Measurements from ENCODE around the gene UBE2I. TPM values are rescaled to one million over a fixed set of nuclear protein-coding genes. Genes with fewer than 3 reads are reported as not detected.

Gene UBE2I
- polyA plus RNA-seq, 2 of the 4 experiments (the other 2 are of a cell fraction), result 170 to 208 TPM

DNA sequence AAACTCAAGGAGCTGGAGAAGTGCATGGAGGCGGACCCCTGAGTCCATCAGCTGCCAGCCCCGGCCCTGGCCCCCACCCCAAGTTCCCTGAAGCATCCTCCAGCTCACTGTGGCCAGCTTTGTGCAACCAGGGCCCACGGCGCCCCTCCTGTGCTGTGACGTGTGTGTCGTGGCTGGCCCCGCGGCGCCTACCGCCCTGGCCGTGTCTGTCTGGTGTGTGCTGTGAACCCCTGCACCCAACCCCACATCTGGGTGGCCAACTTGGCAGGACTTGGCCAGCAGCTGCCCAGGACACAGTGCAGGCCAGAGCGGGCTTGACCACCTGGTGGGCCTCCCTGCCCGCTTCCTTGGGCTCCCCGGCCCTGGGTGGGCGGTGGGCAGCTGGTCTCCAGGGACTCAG lies 39.0 kb downstream of the UBE2I start:
- ATAC-seq (no peak), FAIRE-seq (no peak), DNase-seq (ENCODE audit: low read depth in 1 of 2, low spot score in 1 of 2) (no peak)
- Histone ChIP-seq H3K27ac (no peak overlapping the region), H3K4me3 (no peak overlapping the region), H3K9me3 (no peaks in the 10 kb centered on the region), H3K4me1 (peaks cover 9% of the 10 kb centered on the region), H3K4me2 (no peak overlapping the region)
- ChIA-PET CTCF (interaction anchor here (0.9 to 9.4 kb wide), 6 partner anchors 9 to 47 kb away, joined by 3 to 78 read pairs (median 4); no protein-coding TSS in a partner anchor), POLR2A (no interaction called here)
- WGBS (ENCODE audit: missing lambda C conversion rate), result 96% methylated on average over 10 of the region's 15 CpGs
- no peak for TF ChIP-seq ESRRA (IDR thresholded peaks at IDR 0.05; ENCODE audit: borderline replicate concordance, low read length)
- TF ChIP-seq KDM5A (IDR thresholded peaks at IDR 0.05), result no peak
- no peak for TF ChIP-seq CHD2 (IDR thresholded peaks at IDR 0.05; ENCODE audit: low read length, partially characterized antibody)
- TF ChIP-seq, protein P1, sequence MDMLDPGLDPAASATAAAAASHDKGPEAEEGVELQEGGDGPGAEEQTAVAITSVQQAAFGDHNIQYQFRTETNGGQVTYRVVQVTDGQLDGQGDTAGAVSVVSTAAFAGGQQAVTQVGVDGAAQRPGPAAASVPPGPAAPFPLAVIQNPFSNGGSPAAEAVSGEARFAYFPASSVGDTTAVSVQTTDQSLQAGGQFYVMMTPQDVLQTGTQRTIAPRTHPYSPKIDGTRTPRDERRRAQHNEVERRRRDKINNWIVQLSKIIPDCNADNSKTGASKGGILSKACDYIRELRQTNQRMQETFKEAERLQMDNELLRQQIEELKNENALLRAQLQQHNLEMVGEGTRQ (IDR thresholded peaks at IDR 0.05), result no peak
- no peak for TF ChIP-seq TP53 (CRISPR knock-in tag; IDR thresholded peaks at IDR 0.05)

DNA sequence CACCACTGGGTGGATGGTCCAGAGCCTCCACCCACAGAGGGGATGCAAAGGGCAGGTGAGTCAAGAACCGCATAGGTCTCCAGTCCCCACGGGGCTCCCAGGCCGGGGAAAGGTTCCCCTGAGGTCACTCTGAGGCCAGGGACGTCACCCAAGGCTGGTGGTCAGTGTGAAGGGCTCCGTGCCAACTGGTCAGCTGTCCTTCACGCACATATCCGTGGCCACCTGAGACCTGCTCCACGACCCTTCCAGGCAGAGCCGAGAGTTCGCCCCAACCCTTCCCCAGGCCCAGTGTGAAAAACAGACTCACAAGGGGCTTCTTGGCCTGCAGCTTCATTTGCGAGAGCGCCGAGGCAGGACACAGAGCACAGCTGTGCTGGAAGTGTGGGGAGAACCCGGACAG lies 39.5 kb downstream of the UBE2I start:
- ATAC-seq (no peak), FAIRE-seq (no peak), DNase-seq (ENCODE audit: low read depth in 1 of 2, low spot score in 1 of 2) (no peak)
- H3K4me3 ChIP-seq, result no peak overlapping the region
- WGBS (ENCODE audit: missing lambda C conversion rate), result 82% methylated on average over 14 of the region's 14 CpGs
- no peak overlapping the region for H3K4me2 ChIP-seq
- H3K9me3 ChIP-seq, result no peaks in the 10 kb centered on the region
- no peak overlapping the region for H3K27ac ChIP-seq
- H3K4me1 ChIP-seq, result peaks cover 6% of the 10 kb centered on the region
- CTCF ChIA-PET, result interaction anchor here (0.9 to 9.4 kb wide), 7 partner anchors 9 to 48 kb away, joined by 3 to 78 read pairs (median 3); no protein-coding TSS in a partner anchor
- TF ChIP-seq, protein P2, sequence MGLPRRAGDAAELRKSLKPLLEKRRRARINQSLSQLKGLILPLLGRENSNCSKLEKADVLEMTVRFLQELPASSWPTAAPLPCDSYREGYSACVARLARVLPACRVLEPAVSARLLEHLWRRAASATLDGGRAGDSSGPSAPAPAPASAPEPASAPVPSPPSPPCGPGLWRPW (IDR thresholded peaks at IDR 0.05), result no peak
- TF ChIP-seq ZNF302 (CRISPR knock-in tag; IDR thresholded peaks at IDR 0.05) (no peak), HOXB13 (CRISPR knock-in tag; IDR thresholded peaks at IDR 0.05; ENCODE audit: low read depth) (no peak), EP300 (IDR thresholded peaks at IDR 0.05) (no peak), POLR2A (IDR thresholded peaks at IDR 0.05; ENCODE audit: low read length) (no peak)
- TF ChIP-seq, protein P3, sequence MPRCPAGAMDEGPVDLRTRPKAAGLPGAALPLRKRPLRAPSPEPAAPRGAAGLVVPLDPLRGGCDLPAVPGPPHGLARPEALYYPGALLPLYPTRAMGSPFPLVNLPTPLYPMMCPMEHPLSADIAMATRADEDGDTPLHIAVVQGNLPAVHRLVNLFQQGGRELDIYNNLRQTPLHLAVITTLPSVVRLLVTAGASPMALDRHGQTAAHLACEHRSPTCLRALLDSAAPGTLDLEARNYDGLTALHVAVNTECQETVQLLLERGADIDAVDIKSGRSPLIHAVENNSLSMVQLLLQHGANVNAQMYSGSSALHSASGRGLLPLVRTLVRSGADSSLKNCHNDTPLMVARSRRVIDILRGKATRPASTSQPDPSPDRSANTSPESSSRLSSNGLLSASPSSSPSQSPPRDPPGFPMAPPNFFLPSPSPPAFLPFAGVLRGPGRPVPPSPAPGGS (IDR thresholded peaks at IDR 0.05), result no peak
- TF ChIP-seq, protein P1 (IDR thresholded peaks at IDR 0.05), result no peak
- TF ChIP-seq, protein P4, sequence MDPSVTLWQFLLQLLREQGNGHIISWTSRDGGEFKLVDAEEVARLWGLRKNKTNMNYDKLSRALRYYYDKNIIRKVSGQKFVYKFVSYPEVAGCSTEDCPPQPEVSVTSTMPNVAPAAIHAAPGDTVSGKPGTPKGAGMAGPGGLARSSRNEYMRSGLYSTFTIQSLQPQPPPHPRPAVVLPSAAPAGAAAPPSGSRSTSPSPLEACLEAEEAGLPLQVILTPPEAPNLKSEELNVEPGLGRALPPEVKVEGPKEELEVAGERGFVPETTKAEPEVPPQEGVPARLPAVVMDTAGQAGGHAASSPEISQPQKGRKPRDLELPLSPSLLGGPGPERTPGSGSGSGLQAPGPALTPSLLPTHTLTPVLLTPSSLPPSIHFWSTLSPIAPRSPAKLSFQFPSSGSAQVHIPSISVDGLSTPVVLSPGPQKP (IDR thresholded peaks at IDR 0.05; ENCODE audit: low read depth, low read length), result no peak
- POLR2A ChIA-PET, result no interaction called here

DNA sequence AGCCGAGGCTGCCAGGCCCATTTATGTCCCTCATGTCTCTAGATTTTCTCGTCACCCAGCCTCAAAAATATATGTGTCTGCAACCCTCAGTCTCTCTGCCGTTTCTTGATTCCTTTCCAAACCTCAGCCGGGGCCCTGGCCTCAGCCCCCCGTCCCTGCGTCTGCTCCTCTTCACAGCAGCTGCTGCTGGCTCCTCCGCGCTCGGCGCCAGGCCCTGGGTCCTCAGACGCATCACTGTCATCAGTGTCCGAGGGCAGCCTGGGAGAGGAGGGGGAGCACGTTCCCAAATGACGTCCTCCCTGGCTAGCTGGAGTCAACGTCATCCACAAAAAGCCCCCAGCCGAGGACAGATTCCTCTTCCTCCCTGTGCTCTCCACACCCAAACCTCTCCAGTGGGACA lies 39.9 kb downstream of the UBE2I start:
- CTCF ChIA-PET, result interaction anchor here (0.9 to 9.4 kb wide), 5 partner anchors 13 to 48 kb away, joined by 3 to 78 read pairs (median 3); no protein-coding TSS in a partner anchor
- TF ChIP-seq RARB (CRISPR knock-in tag; IDR thresholded peaks at IDR 0.05), result no peak
- no peak for TF ChIP-seq RCOR1 (IDR thresholded peaks at IDR 0.05; ENCODE audit: low read depth, low read length)
- TF ChIP-seq, protein P4 (IDR thresholded peaks at IDR 0.05; ENCODE audit: low read depth, low read length), result no peak
- TF ChIP-seq CBX8 (IDR thresholded peaks at IDR 0.05), result no peak
- no peak for TF ChIP-seq CEBPB (IDR thresholded peaks at IDR 0.05)
- TF ChIP-seq CHD2 (IDR thresholded peaks at IDR 0.05; ENCODE audit: low read length, partially characterized antibody), result no peak
- no peak for TF ChIP-seq ESRRA (IDR thresholded peaks at IDR 0.05; ENCODE audit: borderline replicate concordance, low read length)
- no peak for TF ChIP-seq MYC (IDR thresholded peaks at IDR 0.05; ENCODE audit: borderline replicate concordance, low read length)
- no peak for TF ChIP-seq RFX5 (IDR thresholded peaks at IDR 0.05)
- no peak for TF ChIP-seq SREBF2 (IDR thresholded peaks at IDR 0.05)
- no peak for TF ChIP-seq FOXS1 (CRISPR knock-in tag; IDR thresholded peaks at IDR 0.05)
- TF ChIP-seq ZSCAN20 (CRISPR knock-in tag; IDR thresholded peaks at IDR 0.05), result no peak

More for the DNA sequence above, 39.9 kb downstream of the UBE2I start:
- H3K4me3 ChIP-seq, result no peak overlapping the region
- H3K27ac ChIP-seq, result no peak overlapping the region
- FAIRE-seq (no peak), ATAC-seq (no peak), DNase-seq (ENCODE audit: low read depth in 1 of 2, low spot score in 1 of 2) (no peak)
- no peaks in the 10 kb centered on the region for H3K9me3 ChIP-seq
- POLR2A ChIA-PET, result no interaction called here
- no peak overlapping the region for H3K4me2 ChIP-seq
- WGBS (ENCODE audit: missing lambda C conversion rate), result 91% methylated on average over 16 of the region's 16 CpGs
- H3K4me1 ChIP-seq, result peaks cover 6% of the 10 kb centered on the region
